MCF 10A (cell line): ENCODE results near the gene SYNE3. TPM values are rescaled to one million over a fixed set of nuclear protein-coding genes. Genes with fewer than 3 reads are reported as not detected.

ENCODE experiments used
- BruUV-seq: library from RNA; stranded (reverse); fragments of 400-500 nt; replicated peaks from 2 replicates; lab custom pipeline; 2021; lab: Mats Ljungman, UMichigan
- CTCF ChIA-PET: fragments of 300-600 bp; sonication (Branson Sonifier 250); formaldehyde crosslinking; extraction: SDS; loops from one replicate; lab custom pipeline; 2021; ENCODE audit warnings: antibody characterized with exemption, inconsistent platforms; lab: Yijun Ruan, JAX
- POLR2A ChIA-PET: fragments of 300-600, 350-650 bp; sonication (Branson Sonifier 250); formaldehyde crosslinking; extraction: SDS; loops from one replicate; lab custom pipeline; 2020; ENCODE audit warnings: antibody characterized with exemption, inconsistent platforms; lab: Yijun Ruan, JAX
- DNase-seq: peaks from one replicate; pipeline ENCODE4 v3.0.0-alpha.2; 2018; ENCODE audit not compliant: unreplicated experiment
- H3K27ac Mint-ChIP-seq: one replicate; pipeline ENCODE4 v1.8.0; 2022; ENCODE audit warnings: mild to moderate bottlenecking, low read depth, mixed read lengths; ENCODE audit not compliant: unreplicated experiment
- H3K27me3 Mint-ChIP-seq: one replicate; pipeline ENCODE4 v1.8.0; 2022; ENCODE audit warnings: mixed read lengths; ENCODE audit not compliant: insufficient read depth, unreplicated experiment
- H3K36me3 Mint-ChIP-seq: one replicate; pipeline ENCODE4 v1.8.0; 2022; ENCODE audit warnings: mild to moderate bottlenecking, moderate library complexity, mixed read lengths; ENCODE audit not compliant: insufficient read depth, unreplicated experiment
- H3K4me1 Mint-ChIP-seq: one replicate; pipeline ENCODE4 v1.8.0; 2022; ENCODE audit warnings: mixed read lengths; ENCODE audit not compliant: insufficient read depth, unreplicated experiment
- H3K4me3 Mint-ChIP-seq: one replicate; pipeline ENCODE4 v1.8.0; 2022; ENCODE audit warnings: mild to moderate bottlenecking, moderate library complexity, mixed read lengths; ENCODE audit not compliant: unreplicated experiment
- H3K9me3 Mint-ChIP-seq: one replicate; pipeline ENCODE4 v1.8.0; 2022; ENCODE audit warnings: mixed read lengths; ENCODE audit not compliant: unreplicated experiment
- intact Hi-C: fragments of 100-400 bp; cut with micrococcal nuclease; formaldehyde crosslinking; loops from 2 replicates; pipeline ENCODE4 v1.14.1; 2022
- total RNA-seq: library from RNA; stranded (reverse); gene quantifications from 2 replicates; pipeline ENCODE4 v1.2.3, GENCODE V29; 2022
- TF ChIP-seq, protein P1 (sequence below): fragments of 200-600 bp; IDR thresholded peaks from one replicate; pipeline ENCODE4 v1.8.0; 2022; ENCODE audit warnings: antibody characterized with exemption, mild to moderate bottlenecking; ENCODE audit not compliant: unreplicated experiment

The SYNE3 gene
- total RNA-seq, 1 experiment from 2014 or later, result 9.5 TPM

DNA sequence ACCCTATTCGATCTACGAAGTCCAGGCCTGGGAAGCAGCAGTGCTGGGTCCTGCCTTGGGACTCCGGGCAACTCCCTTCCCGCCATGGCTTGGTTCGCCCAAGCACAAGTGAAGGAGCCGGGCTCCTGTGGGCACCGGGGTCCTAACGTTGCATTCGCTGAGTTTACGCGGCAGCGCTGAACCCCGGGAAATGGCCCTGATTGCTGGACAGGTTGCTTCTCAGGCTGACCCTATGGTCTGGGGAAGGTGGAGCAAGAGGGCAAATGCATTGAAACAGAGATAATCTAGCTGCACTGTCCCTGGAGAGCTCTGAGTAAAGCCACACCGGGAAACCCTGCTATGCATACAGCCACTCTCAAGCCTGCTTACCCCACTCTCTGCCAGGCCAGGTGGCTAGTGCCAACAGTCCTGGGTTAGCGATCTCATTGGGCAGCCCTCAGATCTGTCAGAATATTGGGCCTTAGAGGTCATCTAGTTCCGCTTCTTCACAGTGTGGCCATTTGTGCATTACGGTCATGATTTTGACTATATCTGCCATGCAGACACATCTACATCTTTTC is 11.3 kb downstream of the SYNE3 start:
- TF ChIP-seq, protein P1, sequence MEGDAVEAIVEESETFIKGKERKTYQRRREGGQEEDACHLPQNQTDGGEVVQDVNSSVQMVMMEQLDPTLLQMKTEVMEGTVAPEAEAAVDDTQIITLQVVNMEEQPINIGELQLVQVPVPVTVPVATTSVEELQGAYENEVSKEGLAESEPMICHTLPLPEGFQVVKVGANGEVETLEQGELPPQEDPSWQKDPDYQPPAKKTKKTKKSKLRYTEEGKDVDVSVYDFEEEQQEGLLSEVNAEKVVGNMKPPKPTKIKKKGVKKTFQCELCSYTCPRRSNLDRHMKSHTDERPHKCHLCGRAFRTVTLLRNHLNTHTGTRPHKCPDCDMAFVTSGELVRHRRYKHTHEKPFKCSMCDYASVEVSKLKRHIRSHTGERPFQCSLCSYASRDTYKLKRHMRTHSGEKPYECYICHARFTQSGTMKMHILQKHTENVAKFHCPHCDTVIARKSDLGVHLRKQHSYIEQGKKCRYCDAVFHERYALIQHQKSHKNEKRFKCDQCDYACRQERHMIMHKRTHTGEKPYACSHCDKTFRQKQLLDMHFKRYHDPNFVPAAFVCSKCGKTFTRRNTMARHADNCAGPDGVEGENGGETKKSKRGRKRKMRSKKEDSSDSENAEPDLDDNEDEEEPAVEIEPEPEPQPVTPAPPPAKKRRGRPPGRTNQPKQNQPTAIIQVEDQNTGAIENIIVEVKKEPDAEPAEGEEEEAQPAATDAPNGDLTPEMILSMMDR, result no peak
- H3K27ac Mint-ChIP-seq, result no peak overlapping the region
- POLR2A ChIA-PET, result interaction anchor here (0.7 to 1.9 kb wide), 3 partner anchors 16 to 26 kb away, joined by 3 to 5 read pairs (median 5); no protein-coding TSS in a partner anchor
- DNase-seq, result no peak
- BruUV-seq, result no TSS peak
- no peak overlapping the region for H3K4me3 Mint-ChIP-seq
- no peaks in the 10 kb centered on the region for H3K36me3 Mint-ChIP-seq
- peaks cover 38% of the 10 kb centered on the region for H3K4me1 Mint-ChIP-seq
- CTCF ChIA-PET, result interaction anchor here (1.1 kb wide), 1 partner anchor 63 kb away, joined by 4 read pairs; no protein-coding TSS in a partner anchor
- H3K27me3 Mint-ChIP-seq, result no peaks in the 10 kb centered on the region
- intact Hi-C loops, result no loop called here
- no peaks in the 10 kb centered on the region for H3K9me3 Mint-ChIP-seq

DNA sequence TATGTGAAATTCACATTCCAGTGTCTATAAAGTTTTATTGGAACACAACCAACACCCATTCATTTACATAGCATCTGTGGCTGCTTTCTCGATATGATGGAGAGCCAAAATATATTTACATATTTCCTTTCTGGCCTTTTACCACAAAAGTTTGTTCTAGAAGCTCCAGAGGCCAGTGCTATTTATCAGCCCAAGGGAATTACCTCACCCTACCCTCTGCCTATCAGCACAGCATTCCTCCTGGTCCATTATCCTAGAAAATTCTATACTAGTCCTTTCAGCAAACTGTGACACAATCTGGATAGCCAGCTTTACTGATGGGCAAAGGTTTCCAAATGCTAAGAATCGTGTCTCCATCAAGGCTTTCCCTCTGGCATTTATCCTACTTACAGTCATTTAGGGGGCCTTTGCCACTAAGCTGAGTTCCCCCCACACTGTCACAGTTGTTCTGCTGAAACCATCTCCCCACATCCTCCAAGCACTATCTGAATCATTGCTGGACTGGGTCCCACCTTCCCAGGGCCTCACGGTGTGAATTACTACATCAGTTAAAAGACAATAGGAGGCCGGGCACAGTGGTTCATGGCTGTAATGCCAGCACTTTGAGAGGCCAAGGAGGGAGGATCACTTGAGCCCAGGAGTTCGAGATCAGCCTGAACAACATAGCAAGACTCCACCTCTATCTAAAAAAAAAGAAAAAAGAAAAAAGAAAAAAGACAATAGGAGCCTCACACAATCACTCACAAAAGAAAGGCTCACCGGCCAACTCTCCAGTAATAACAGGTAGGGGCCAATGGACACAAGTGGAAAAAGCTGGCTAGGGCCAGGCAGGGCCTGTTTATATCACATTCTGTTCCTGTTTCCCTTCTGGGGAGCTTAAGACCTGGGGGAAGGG is 12.1 kb downstream of the SYNE3 start:
- no peaks in the 10 kb centered on the region for H3K9me3 Mint-ChIP-seq
- ChIA-PET CTCF (interaction anchor here (0.6 to 0.7 kb wide), 3 partner anchors 18 to 23 kb away, joined by 3 to 4 read pairs (median 4); no protein-coding TSS in a partner anchor), POLR2A (interaction anchor here (0.6 to 1.9 kb wide), 4 partner anchors 16 to 993 kb away, joined by 3 to 5 read pairs (median 3); no protein-coding TSS in a partner anchor)
- no peaks in the 10 kb centered on the region for H3K27me3 Mint-ChIP-seq
- peaks cover 38% of the 10 kb centered on the region for H3K4me1 Mint-ChIP-seq
- TF ChIP-seq, protein P1, result no peak
- H3K4me3 Mint-ChIP-seq, result no peak overlapping the region
- H3K36me3 Mint-ChIP-seq, result no peaks in the 10 kb centered on the region
- intact Hi-C loops, result no loop called here
- DNase-seq, result peak; percentile 56
- H3K27ac Mint-ChIP-seq, result no peak overlapping the region
- BruUV-seq, result no TSS peak

DNA sequence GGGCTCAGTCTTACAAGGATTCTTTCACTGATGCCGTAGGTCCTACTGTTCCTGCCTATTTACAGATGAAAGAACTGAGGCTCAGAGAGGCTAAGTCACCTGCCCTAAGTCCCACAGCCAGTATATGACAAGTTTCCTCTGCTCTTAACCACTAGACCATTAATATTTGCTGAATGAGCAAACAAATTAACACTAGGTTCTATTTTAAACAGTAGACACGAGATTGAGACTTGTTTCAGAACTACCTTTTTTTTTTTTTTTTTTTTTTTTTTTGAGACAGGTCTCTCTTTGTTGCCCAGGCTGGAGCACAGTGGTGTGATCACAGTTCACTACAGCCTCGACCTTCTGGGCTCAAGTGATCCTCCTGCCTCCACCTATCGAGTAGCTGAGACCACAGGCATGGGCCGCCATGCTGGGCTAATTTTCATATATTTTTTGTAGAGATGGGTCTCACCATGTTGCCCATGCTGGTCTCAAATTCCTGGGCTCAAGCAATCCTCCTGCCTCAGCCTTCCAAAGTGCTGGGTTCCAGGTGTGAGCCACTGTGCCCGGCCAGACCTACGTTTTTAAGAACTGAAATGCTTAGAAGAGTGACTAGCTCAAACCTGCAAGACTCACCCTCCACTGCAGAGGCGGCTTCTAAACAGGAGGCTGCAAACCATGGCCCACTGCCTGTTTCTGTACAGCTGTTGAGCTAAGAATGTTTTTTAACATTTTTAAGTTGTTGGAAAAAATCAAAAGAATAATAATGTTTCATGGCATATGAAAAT is 12.9 kb downstream of the SYNE3 start:
- ChIA-PET POLR2A (interaction anchor here (0.6 to 1.9 kb wide), 3 partner anchors 15 to 993 kb away, joined by 3 to 5 read pairs (median 3); no protein-coding TSS in a partner anchor), CTCF (interaction anchor here (0.5 to 1.0 kb wide), 4 partner anchors 20 to 61 kb away, joined by 3 to 5 read pairs (median 4); no protein-coding TSS in a partner anchor)
- peaks cover 37% of the 10 kb centered on the region for H3K4me1 Mint-ChIP-seq
- TF ChIP-seq, protein P1, result no peak
- no peaks in the 10 kb centered on the region for H3K9me3 Mint-ChIP-seq
- no peak overlapping the region for H3K27ac Mint-ChIP-seq
- intact Hi-C loops, result no loop called here
- no peaks in the 10 kb centered on the region for H3K27me3 Mint-ChIP-seq
- H3K4me3 Mint-ChIP-seq, result no peak overlapping the region
- no TSS peak for BruUV-seq
- no peaks in the 10 kb centered on the region for H3K36me3 Mint-ChIP-seq
- DNase-seq, result no peak
